Astrocyte of the cerebellum (primary cell): Measurements from ENCODE around the gene KPNA4.

ENCODE experiments used
- DNase-seq: peaks from one replicate; pipeline ENCODE4 v3.0.0-alpha.2; 2011; ENCODE audit warnings: low read depth
- H3K4me3 ChIP-seq: 2 replicates; pipeline ENCODE4 v1.5.1; 2011; ENCODE audit warnings: mild to moderate bottlenecking, low read depth, low read length, moderate library complexity
- in situ Hi-C: cut with HindIII; loops from 2 replicates; pipeline ENCODE4 v1.10.0; 2017; ENCODE audit warnings: low sequenced_read_pairs
- TF ChIP-seq, protein P1 (sequence below): IDR thresholded peaks from 2 replicates; pipeline ENCODE4 v1.5.1; 2012; ENCODE audit warnings: low read length, low read depth, moderate library complexity, mild to moderate bottlenecking; ENCODE audit errors: missing control alignments

KPNA4 gene

DNA sequence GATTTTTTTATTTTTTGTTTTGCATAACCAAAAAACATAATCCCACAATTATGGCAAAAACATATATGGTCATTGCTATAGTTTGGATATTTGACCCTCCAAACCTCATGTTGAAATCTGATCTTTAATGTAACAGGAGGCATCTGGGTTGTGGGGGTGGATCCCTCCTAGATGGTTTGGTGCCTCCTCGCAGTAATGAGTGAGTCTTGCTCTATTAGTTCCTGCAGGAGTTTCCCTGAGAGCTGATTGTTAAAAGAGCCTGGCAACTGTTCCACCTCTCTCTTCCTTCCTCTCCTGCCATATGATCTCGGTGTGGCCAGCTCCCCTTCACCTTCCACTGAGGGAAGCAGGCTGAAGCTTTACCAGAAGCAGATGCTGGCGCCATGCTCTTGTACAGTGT, 82.6 kb downstream of the KPNA4 start:
- TF ChIP-seq, protein P1, sequence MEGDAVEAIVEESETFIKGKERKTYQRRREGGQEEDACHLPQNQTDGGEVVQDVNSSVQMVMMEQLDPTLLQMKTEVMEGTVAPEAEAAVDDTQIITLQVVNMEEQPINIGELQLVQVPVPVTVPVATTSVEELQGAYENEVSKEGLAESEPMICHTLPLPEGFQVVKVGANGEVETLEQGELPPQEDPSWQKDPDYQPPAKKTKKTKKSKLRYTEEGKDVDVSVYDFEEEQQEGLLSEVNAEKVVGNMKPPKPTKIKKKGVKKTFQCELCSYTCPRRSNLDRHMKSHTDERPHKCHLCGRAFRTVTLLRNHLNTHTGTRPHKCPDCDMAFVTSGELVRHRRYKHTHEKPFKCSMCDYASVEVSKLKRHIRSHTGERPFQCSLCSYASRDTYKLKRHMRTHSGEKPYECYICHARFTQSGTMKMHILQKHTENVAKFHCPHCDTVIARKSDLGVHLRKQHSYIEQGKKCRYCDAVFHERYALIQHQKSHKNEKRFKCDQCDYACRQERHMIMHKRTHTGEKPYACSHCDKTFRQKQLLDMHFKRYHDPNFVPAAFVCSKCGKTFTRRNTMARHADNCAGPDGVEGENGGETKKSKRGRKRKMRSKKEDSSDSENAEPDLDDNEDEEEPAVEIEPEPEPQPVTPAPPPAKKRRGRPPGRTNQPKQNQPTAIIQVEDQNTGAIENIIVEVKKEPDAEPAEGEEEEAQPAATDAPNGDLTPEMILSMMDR = no peak
- DNase-seq = no peak
- no peak overlapping the region for H3K4me3 ChIP-seq
- in situ Hi-C loops = no loop called here

DNA sequence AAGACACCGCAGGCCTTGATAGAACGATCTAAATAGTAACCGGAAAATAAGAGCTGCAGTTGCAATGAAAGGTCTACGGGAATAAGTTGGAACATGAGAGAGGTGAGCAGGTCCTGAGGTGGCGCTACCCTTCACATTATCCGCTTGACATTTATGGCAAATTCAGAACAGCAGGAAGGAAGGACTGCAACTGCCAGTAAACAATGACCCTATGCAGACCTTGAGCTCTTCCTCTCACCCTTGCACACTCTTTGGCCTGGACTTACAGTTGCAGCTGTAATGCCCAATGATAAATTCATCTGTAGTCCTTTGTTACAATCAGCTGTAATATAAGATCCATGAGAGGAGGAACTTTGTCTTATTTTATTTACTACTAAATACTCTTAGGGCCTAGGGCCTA, 83.5 kb downstream of the KPNA4 start:
- no peak for DNase-seq
- TF ChIP-seq, protein P1 = no peak
- H3K4me3 ChIP-seq = no peak overlapping the region
- in situ Hi-C loops = no loop called here

- no peak for DNase-seq
- no peak overlapping the region for H3K4me3 ChIP-seq
- in situ Hi-C loops = no loop called here
- TF ChIP-seq, protein P1 = no peak
These were observed 84.4 kb downstream of the KPNA4 start for GRCh38 chr3:160480931-160481330.

- TF ChIP-seq, protein P1 = no peak
- in situ Hi-C loops = no loop called here
- no peak overlapping the region for H3K4me3 ChIP-seq
- DNase-seq = no peak
These were observed 86.0 kb downstream of the KPNA4 start for GRCh38 chr3:160479376-160479775.

GRCh38 chr3:160478338-160478737, 87.0 kb downstream of the KPNA4 start:
- in situ Hi-C loops = no loop called here
- no peak for DNase-seq
- no peak overlapping the region for H3K4me3 ChIP-seq
- TF ChIP-seq, protein P1 = no peak

- no peak overlapping the region for H3K4me3 ChIP-seq
- peak; percentile 12 for DNase-seq
- TF ChIP-seq, protein P1 = no peak
- in situ Hi-C loops = no loop called here
These were observed 87.6 kb downstream of the KPNA4 start for GRCh38 chr3:160477750-160478149.

DNA sequence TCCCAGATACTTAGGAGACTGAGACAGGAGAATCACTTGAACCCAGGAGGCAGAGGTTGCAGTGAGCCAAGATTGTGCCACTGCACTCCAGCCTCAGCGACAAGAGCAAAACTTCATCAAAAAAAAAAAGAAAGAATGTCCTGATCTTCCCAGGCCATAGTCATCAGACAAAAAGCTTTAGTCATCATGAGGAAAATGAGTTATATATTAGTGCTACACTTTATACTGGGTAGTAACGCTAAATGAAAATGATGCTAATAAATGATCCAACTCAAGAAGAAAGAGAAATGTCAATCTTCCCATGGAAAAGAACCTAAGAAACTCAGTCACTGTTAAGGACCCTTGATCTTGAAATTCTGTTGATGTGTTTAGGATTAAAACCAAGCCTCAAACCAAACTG, 89.5 kb downstream of the KPNA4 start:
- in situ Hi-C loops = no loop called here
- TF ChIP-seq, protein P1 = no peak
- H3K4me3 ChIP-seq = no peak overlapping the region
- DNase-seq = no peak
